HFF-Myc (cell line): Measurements from ENCODE around the gene CST5.
"Not testable (repeated sequence)": the region's sequence is repeated elsewhere in the genome, so short reads cannot be mapped to it uniquely, and the experiment has no call there.

Source experiments
- DNase-seq: peaks from one replicate; pipeline ENCODE4 v3.0.0-alpha.2; 2011; ENCODE audit warnings: low read depth; ENCODE audit errors: extremely low read depth
- H3K4me3 ChIP-seq: replicated peaks from 2 replicates; pipeline ENCODE4 v1.5.1; 2011; ENCODE audit warnings: low read depth, mild to moderate bottlenecking, control low read depth, low read length
- TF ChIP-seq, protein P1 (sequence below): IDR thresholded peaks from 2 replicates; pipeline ENCODE4 v1.5.1; 2012; ENCODE audit warnings: mild to moderate bottlenecking, low read depth, low read length, control low read depth; ENCODE audit errors: missing control alignments

Gene CST5

DNA sequence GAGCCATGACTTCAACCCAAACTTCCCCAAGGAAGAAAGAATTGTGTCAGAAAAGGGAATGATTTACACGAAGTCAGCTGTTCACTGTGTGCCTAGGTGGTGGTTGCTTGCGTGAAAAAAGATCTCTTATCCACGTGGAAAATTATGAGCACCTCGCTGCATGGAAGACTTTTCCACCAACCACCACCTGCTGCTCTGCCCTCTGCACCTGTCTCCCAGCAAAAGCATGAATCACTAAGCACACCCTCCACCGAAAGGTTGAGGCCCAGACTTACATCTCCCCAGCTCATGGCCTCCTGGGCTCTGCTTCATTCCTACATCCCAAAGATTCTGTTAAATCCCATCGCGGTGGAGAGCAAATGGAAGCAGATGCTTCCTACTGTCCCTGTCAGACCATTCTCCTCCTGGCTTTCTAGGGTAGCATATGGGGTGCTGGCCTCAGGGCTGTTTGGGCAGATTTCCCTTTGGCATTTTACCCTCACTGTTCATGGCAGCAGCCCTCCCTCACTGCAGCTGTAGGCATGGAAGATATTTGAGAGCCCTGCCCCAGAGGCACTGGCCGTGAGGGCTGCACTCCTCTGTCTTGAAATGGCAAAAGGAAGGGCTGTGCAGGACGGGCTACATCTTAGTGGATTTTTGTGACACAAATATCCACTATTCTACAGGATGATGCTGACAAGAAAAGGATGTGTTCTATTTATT is 37.6 kb upstream of the CST5 start:
- TF ChIP-seq, protein P1, sequence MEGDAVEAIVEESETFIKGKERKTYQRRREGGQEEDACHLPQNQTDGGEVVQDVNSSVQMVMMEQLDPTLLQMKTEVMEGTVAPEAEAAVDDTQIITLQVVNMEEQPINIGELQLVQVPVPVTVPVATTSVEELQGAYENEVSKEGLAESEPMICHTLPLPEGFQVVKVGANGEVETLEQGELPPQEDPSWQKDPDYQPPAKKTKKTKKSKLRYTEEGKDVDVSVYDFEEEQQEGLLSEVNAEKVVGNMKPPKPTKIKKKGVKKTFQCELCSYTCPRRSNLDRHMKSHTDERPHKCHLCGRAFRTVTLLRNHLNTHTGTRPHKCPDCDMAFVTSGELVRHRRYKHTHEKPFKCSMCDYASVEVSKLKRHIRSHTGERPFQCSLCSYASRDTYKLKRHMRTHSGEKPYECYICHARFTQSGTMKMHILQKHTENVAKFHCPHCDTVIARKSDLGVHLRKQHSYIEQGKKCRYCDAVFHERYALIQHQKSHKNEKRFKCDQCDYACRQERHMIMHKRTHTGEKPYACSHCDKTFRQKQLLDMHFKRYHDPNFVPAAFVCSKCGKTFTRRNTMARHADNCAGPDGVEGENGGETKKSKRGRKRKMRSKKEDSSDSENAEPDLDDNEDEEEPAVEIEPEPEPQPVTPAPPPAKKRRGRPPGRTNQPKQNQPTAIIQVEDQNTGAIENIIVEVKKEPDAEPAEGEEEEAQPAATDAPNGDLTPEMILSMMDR = no peak
- H3K4me3 ChIP-seq = no peak overlapping the region
- no peak for DNase-seq

DNA sequence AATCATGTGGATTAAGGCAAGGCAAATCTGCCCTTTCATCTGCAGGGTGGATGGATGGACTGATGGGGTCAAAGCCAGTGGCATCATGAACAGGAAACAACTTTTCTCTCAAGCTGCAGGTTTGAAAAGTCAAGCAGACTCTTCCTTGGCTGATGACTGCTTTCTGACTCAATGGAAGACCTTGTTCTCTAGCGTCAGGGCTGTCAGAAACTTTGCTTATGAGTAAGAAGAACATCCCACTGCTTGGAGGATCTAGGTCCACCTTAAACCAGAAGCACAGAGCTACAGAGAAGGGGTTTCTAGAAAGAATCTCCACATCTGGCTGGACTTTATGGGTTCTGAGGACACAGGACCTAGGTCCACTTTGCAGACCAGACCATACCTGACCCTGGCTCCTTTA is 36.3 kb upstream of the CST5 start:
- TF ChIP-seq, protein P1 = no peak
- H3K4me3 ChIP-seq = no peak overlapping the region
- DNase-seq = no peak

DNA sequence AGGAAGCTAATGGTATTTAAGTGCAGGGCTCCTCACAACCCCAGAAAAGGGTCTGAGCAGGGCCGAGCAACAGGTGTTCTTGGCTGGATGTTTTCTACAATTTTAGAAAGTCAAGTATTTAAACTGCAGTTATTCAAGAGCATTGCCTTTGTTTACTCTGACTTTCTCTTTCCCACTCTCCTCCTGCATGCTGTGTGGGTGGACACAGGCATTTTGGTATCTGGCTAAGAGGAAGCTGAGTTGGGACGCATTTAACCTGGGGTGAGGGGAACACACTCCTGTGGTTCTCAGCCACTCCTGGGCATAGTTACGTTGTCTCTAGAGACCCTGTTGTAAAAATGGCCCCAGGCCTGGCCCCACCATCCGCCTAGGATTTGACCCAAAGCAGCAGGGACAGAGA is 34.9 kb upstream of the CST5 start:
- DNase-seq, H3K4me3 ChIP-seq: not testable (repeated sequence)

DNA sequence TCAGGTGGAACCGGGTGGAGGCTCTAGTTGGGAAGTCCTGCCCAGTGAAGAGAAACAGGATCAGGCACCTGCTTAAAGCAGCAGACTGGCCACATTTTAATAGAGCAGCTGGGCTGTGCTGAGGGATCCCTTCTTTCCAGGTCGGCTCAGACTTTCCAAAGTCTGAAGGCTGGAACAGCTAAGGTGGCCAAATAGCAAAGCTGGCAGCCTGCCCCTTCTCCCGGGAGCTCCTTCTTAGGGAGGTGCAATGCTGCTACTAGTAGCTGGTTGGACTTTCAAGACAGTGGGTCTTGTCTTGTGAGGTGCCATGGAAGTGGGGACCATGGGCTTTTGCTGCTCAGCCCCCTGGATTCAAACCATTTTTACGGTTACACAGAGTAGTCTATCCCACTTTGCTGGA is 30.7 kb upstream of the CST5 start:
- H3K4me3 ChIP-seq = no peak overlapping the region
- TF ChIP-seq, protein P1 = no peak
- DNase-seq = no peak

DNA sequence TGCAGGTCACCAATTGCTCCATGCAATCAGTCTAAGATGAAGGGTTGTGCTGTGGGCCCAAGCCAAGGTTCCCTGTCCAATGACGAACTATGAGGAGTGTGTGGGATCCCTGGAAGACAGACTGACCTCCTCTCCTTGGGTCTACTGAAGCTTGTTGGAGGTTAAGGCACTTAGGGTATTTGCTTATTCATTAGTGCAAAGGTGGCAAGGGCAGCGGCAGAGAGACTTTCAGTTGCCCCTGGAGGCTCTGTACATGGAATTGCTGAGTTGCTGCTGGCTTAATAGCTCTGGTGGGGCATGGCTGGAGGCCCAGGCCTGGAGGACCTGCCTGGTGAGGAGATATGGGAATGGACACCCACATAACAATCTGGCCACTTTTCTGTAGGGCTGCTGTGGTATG is 29.8 kb upstream of the CST5 start:
- TF ChIP-seq, protein P1 = no peak
- H3K4me3 ChIP-seq = no peak overlapping the region
- DNase-seq = no peak

DNA sequence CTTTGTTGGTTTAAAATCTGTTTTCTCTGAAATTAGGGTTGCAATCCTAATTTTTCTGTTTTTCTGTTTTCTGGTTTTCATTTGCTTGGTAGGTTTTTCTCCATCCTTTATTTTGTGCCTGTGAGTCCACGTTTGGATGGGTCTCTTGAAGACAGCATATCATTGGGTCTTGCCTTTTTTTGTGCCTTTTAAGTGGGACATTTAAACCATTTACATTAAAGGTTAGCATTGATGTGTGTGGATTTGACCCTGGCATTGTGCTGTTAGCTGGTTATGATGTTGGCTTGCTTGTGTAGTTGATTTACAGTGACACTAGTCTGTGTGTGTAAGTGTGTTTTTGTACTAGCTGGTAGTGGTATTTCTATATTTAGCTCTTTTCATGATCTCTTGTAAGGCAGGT is 28.0 kb upstream of the CST5 start:
- H3K4me3 ChIP-seq = no peak overlapping the region
- no peak for DNase-seq
- TF ChIP-seq, protein P1 = no peak

DNA sequence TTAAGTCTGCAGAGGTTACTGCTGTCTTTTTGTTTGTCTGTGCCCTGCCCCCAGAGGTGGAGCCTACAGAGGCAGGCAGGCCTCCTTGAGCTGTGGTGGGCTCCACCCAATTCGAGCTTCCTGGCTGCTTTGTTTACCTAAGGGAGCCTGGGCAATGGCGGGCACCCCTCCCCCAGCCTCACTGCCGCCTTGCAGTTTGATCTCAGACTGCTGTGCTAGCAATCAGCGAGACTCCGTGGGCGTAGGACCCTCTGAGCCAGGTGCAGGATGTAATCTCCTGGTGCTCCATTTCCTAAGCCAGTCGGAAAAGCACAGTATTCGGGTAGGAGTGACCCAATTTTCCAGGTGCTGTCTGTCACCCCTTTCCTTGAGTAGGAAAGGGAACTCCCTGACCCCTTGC is 22.8 kb upstream of the CST5 start:
- not testable (repeated sequence) for H3K4me3 ChIP-seq, DNase-seq

DNA sequence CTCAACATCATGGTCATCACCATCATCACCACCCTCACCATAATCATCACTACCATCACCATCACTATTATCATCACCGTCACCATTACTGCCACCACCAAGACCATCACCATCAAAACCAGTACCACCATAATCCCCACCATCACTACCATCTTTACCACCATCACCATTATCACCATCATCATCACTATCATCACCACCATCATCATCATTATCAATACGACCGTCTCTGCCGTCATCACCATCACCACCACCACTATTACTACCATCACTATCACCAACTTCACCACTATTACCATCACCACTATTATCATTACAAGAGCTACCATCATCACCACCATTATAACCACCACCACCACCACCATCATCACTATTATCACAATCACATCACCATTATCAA is 11.3 kb upstream of the CST5 start:
- DNase-seq, H3K4me3 ChIP-seq: not testable (repeated sequence)
